ENCODE measurements around the gene CD69.

The CD69 gene

GRCh38 chr12:9760120-9760519, 581 bp downstream of the CD69 start:
- TF ChIP-seq CTCF (IDR thresholded peaks at IDR 0.05) = no peak
- Histone ChIP-seq H3K27ac (no peak overlapping the region), H3K4me3 (no peak overlapping the region)
- DNase-seq (ENCODE audit: low spot score) = no peak

GRCh38 chr12:9759694-9760093, 1.0 kb downstream of the CD69 start:
- Histone ChIP-seq H3K27ac (no peak overlapping the region), H3K4me3 (no peak overlapping the region)
- TF ChIP-seq CTCF (IDR thresholded peaks at IDR 0.05) = no peak
- DNase-seq (ENCODE audit: low spot score) = no peak

- Histone ChIP-seq H3K27ac (no peak overlapping the region), H3K4me3 (no peak overlapping the region)
- no peak for TF ChIP-seq CTCF (IDR thresholded peaks at IDR 0.05)
- DNase-seq (ENCODE audit: low spot score) = no peak
These were observed 2.6 kb downstream of the CD69 start for GRCh38 chr12:9758119-9758518.

- no peak overlapping the region for H3K4me3 ChIP-seq
- H3K27ac ChIP-seq = no peak overlapping the region
- no peak for TF ChIP-seq CTCF (IDR thresholded peaks at IDR 0.05)
- no peak for DNase-seq (ENCODE audit: low spot score)
These were observed 3.2 kb downstream of the CD69 start for GRCh38 chr12:9757433-9758025.

GRCh38 chr12:9756706-9757105, 4.0 kb downstream of the CD69 start:
- TF ChIP-seq CTCF (IDR thresholded peaks at IDR 0.05) = no peak
- no peak overlapping the region for H3K27ac ChIP-seq
- DNase-seq (ENCODE audit: low spot score) = no peak
- H3K4me3 ChIP-seq = no peak overlapping the region

- Histone ChIP-seq H3K4me3 (no peak overlapping the region), H3K27ac (no peak overlapping the region)
- TF ChIP-seq CTCF (IDR thresholded peaks at IDR 0.05) = no peak
- no peak for DNase-seq (ENCODE audit: low spot score)
These were observed 4.5 kb downstream of the CD69 start for GRCh38 chr12:9756170-9756569.

GRCh38 chr12:9755567-9755966, 5.1 kb downstream of the CD69 start:
- DNase-seq (ENCODE audit: low spot score) = no peak
- no peak for TF ChIP-seq CTCF (IDR thresholded peaks at IDR 0.05)
- H3K4me3 ChIP-seq = no peak overlapping the region
- H3K27ac ChIP-seq = no peak overlapping the region

Data from coronary artery (tissue), 2 donors.